AG09319 (cell line): ENCODE data around the gene CDH13.

Source experiments
- DNase-seq: peaks from one replicate; pipeline ENCODE4 v3.0.0-alpha.2; 2010; ENCODE audit warnings: low read depth; ENCODE audit errors: extremely low read depth
- CTCF ChIP-seq: IDR thresholded peaks from 2 replicates; pipeline ENCODE4 v1.5.1; 2011; ENCODE audit warnings: low read depth, mild to moderate bottlenecking, inconsistent platforms, low read length, moderate library complexity

CDH13 gene

GRCh38 chr16:83725313-83725712, 1098.5 kb downstream of the CDH13 start:
- no peak for TF ChIP-seq CTCF
- no peak for DNase-seq

GRCh38 chr16:83727018-83727417, 1100.2 kb downstream of the CDH13 start:
- no peak for DNase-seq
- TF ChIP-seq CTCF = no peak

- no peak for DNase-seq
- TF ChIP-seq CTCF = no peak
Observed at GRCh38 chr16:83727751-83728352, 1101.1 kb downstream of the CDH13 start.

GRCh38 chr16:83728492-83728891, 1101.7 kb downstream of the CDH13 start:
- DNase-seq = no peak
- TF ChIP-seq CTCF = no peak

- no peak for TF ChIP-seq CTCF
- DNase-seq = no peak
Observed at GRCh38 chr16:83730812-83731211, 1104.0 kb downstream of the CDH13 start.

- no peak for TF ChIP-seq CTCF
- no peak for DNase-seq
Observed at GRCh38 chr16:83732536-83732935, 1105.8 kb downstream of the CDH13 start.

- no peak for TF ChIP-seq CTCF
- no peak for DNase-seq
Observed at GRCh38 chr16:83733301-83733700, 1106.5 kb downstream of the CDH13 start.
